ENCODE results near the gene CELF4.

Gene CELF4

GRCh38 chr18:37546272-37546537, 19.4 kb downstream of the CELF4 start:
- DNase-seq = no peak

GRCh38 chr18:37545461-37546271, 19.9 kb downstream of the CELF4 start:
- DNase-seq = no peak

- no peak for DNase-seq
Observed at GRCh38 chr18:37544713-37545112, 20.9 kb downstream of the CELF4 start.

- no peak for DNase-seq
Observed at GRCh38 chr18:37544217-37544616, 21.4 kb downstream of the CELF4 start.

- DNase-seq = no peak
Observed at GRCh38 chr18:37543321-37543720, 22.3 kb downstream of the CELF4 start.

GRCh38 chr18:37541517-37541916, 24.1 kb downstream of the CELF4 start:
- no peak for DNase-seq

- DNase-seq = no peak
Observed at GRCh38 chr18:37540424-37541138, 25.0 kb downstream of the CELF4 start.

- no peak for DNase-seq
Observed at GRCh38 chr18:37539236-37539635, 26.4 kb downstream of the CELF4 start.

- DNase-seq = no peak
Observed at GRCh38 chr18:37538526-37539205, 26.9 kb downstream of the CELF4 start.

- no peak for DNase-seq
Observed at GRCh38 chr18:37537868-37538525, 27.6 kb downstream of the CELF4 start.

- no peak for DNase-seq
Observed at GRCh38 chr18:37536656-37537055, 28.9 kb downstream of the CELF4 start.

- no peak for DNase-seq
Observed at GRCh38 chr18:37535968-37536367, 29.6 kb downstream of the CELF4 start.

GRCh38 chr18:37534627-37535026, 31.0 kb downstream of the CELF4 start:
- DNase-seq = no peak

- DNase-seq = no peak
Observed at GRCh38 chr18:37533647-37534584, 31.7 kb downstream of the CELF4 start.

GRCh38 chr18:37532917-37533316, 32.7 kb downstream of the CELF4 start:
- DNase-seq = no peak

GRCh38 chr18:37529863-37530262, 35.7 kb downstream of the CELF4 start:
- DNase-seq = no peak

GRCh38 chr18:37529296-37529695, 36.3 kb downstream of the CELF4 start:
- DNase-seq = no peak

GRCh38 chr18:37527395-37527794, 38.2 kb downstream of the CELF4 start:
- no peak for DNase-seq

- DNase-seq = no peak
Observed at GRCh38 chr18:37525262-37525585, 40.4 kb downstream of the CELF4 start.

- DNase-seq = no peak
Observed at GRCh38 chr18:37524498-37525261, 40.9 kb downstream of the CELF4 start.

GRCh38 chr18:37524139-37524497, 41.5 kb downstream of the CELF4 start:
- no peak for DNase-seq

Data from T-helper 9 cell (primary cell).